KMS-11 (cell line): ENCODE measurements around the gene CFAP97D2.

ENCODE experiments used
- H2AFZ ChIP-seq: fragments of 200-600 bp; sonication (generic); 2 replicates; pipeline ENCODE4 v1.6.1; 2016; ENCODE audit warnings: antibody characterized with exemption, mixed run types, low read depth
- H3K27ac ChIP-seq: fragments of 200-600 bp; sonication (generic); 2 replicates; pipeline ENCODE4 v1.6.1; 2016; ENCODE audit warnings: mild to moderate bottlenecking, mixed run types
- H3K27me3 ChIP-seq: fragments of 200-600 bp; sonication (generic); 2 replicates; pipeline ENCODE4 v1.6.1; 2017; ENCODE audit warnings: mild to moderate bottlenecking, low read depth, mixed run types, moderate library complexity; ENCODE audit not compliant: insufficient read depth
- H3K36me3 ChIP-seq: fragments of 200-600 bp; sonication (generic); 2 replicates; pipeline ENCODE4 v1.6.1; 2017; ENCODE audit warnings: mild to moderate bottlenecking, mixed run types; ENCODE audit not compliant: insufficient read depth
- H3K4me1 ChIP-seq: fragments of 200-600 bp; sonication (generic); 2 replicates; pipeline ENCODE4 v1.6.1; 2016; ENCODE audit warnings: mild to moderate bottlenecking, low read depth, mixed run types; ENCODE audit not compliant: poor library complexity, severe bottlenecking
- H3K4me2 ChIP-seq: fragments of 200-600 bp; sonication (generic); 2 replicates; pipeline ENCODE4 v1.7.0; 2016; ENCODE audit warnings: mild to moderate bottlenecking, mixed run types
- H3K4me3 ChIP-seq: fragments of 200-600 bp; sonication (generic); IDR thresholded peaks from 2 replicates; pipeline ENCODE4 v1.6.1; 2017; ENCODE audit warnings: low read depth, low read length, mixed read lengths; ENCODE audit not compliant: insufficient read depth
- H3K79me2 ChIP-seq: fragments of 200-600 bp; sonication (generic); 2 replicates; pipeline ENCODE4 v1.6.1; 2016; ENCODE audit warnings: low read depth, mixed run types; ENCODE audit not compliant: insufficient read depth
- H3K9ac ChIP-seq: fragments of 200-600 bp; sonication (generic); 2 replicates; pipeline ENCODE4 v1.6.1; 2016; ENCODE audit warnings: mild to moderate bottlenecking, mixed run types
- H4K20me1 ChIP-seq: fragments of 200-600 bp; sonication (generic); 2 replicates; pipeline ENCODE4 v1.6.1; 2016; ENCODE audit warnings: mild to moderate bottlenecking, mixed run types; ENCODE audit not compliant: insufficient read depth
- CTCF ChIP-seq: fragments of 200-600 bp; sonication (generic); conservative IDR thresholded peaks from 2 replicates; pipeline ENCODE4 v1.6.1; 2017; ENCODE audit warnings: low read depth, mild to moderate bottlenecking, antibody characterized with exemption, low read length, moderate library complexity, mixed read lengths

The CFAP97D2 gene

DNA sequence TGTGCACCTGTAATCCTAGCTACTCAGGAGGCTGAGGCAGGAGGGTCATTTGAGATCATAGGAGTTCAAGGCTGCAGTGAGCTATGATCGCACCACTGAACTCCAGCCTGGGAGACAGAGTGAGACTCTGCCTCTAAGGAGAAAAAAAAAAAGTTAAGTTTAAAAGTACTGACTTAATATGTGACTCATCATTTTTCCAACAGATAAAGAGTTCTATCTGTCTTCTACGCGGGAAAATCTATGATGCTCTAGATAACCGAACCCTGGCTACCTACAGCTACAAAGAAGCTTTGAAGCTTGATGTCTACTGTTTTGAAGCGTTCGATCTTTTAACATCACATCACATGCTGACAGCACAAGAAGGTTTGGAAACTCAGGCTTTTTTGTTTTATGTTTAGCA, 62.9 kb downstream of the CFAP97D2 start:
- no peak overlapping the region for H3K9ac ChIP-seq
- H3K4me1 ChIP-seq, result peaks cover 2% of the 10 kb centered on the region
- TF ChIP-seq CTCF, result no peak
- peaks cover 5% of the 10 kb centered on the region; the same call in 1 of the 2 replicates for H3K79me2 ChIP-seq
- H3K36me3 ChIP-seq, result peaks cover 15% of the 10 kb centered on the region
- H3K4me2 ChIP-seq, result no peak overlapping the region
- no peak overlapping the region for H3K4me3 ChIP-seq
- no peak overlapping the region for H2AFZ ChIP-seq
- H4K20me1 ChIP-seq, result no peaks in the 10 kb centered on the region
- no peak overlapping the region for H3K27ac ChIP-seq
- no peaks in the 10 kb centered on the region for H3K27me3 ChIP-seq

DNA sequence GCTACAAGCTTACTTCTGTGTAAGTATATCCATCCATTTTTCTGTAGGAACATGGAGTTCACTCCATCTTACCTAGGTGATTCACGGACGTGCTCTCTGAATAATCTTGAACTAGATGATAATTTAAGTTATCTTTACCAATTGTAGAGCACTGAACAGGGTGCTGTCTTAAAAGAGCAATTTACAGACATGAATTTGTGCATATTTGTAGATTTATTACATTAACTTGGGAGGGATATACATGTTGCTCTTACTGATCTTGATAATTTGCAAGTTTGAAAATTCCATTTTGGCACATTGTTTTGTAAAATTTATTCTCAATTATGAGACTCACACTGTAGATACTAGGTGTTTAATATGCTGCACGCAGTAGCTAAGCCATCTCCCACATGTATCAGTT, 64.9 kb downstream of the CFAP97D2 start:
- Histone ChIP-seq H3K36me3 (peaks cover 10% of the 10 kb centered on the region), H3K27me3 (no peaks in the 10 kb centered on the region), H3K4me3 (no peak overlapping the region), H4K20me1 (no peaks in the 10 kb centered on the region), H3K9ac (no peak overlapping the region), H2AFZ (no peak overlapping the region), H3K4me2 (no peak overlapping the region), H3K79me2 (no peaks in the 10 kb centered on the region), H3K4me1 (no peaks in the 10 kb centered on the region), H3K27ac (no peak overlapping the region)
- no peak for TF ChIP-seq CTCF

DNA sequence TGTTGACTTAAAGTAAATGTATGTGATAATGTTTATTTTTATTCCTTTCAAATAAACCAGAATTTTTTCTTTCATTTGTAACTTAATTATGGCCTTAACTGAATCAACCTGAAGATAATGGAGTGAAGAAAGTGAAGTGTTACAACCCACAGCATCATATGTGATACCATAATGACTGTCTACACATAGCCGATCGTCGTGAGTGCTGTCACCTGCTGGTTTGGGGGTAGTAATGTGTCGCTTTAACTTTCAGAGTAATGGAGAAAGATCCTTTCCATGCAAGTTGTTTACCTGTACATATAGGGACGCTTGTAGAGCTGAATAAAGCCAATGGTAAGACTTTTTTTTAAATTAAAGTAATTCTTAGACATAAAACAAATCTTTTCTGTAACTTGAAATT, 65.6 kb downstream of the CFAP97D2 start:
- H3K4me1 ChIP-seq, result no peaks in the 10 kb centered on the region
- no peaks in the 10 kb centered on the region for H4K20me1 ChIP-seq
- no peak overlapping the region for H3K4me3 ChIP-seq
- H3K79me2 ChIP-seq, result no peaks in the 10 kb centered on the region
- no peak overlapping the region for H3K27ac ChIP-seq
- TF ChIP-seq CTCF, result no peak
- no peak overlapping the region for H3K9ac ChIP-seq
- H3K4me2 ChIP-seq, result no peak overlapping the region
- H3K36me3 ChIP-seq, result peaks cover 10% of the 10 kb centered on the region
- H3K27me3 ChIP-seq, result no peaks in the 10 kb centered on the region
- H2AFZ ChIP-seq, result no peak overlapping the region

DNA sequence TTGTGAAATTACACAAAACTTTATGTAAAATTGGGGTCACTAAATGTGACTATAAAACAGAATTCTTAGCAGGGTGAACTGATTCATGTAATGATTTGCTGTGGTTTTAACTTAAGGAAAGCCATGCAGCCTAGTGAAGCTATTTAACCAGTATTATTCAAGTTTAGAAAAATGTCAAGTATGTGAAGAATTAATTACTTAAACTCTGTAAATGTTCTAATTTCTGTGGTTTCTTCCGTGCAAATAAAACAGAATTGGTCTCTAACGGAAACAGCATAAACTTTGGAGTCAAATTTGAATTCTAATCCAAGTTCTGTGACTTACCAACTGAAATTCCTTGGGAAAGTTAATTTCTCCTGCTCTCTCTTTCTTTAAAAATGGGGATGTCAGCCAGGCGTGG, 69.0 kb downstream of the CFAP97D2 start:
- Histone ChIP-seq H3K27me3 (no peaks in the 10 kb centered on the region), H3K36me3 (peaks cover 14% of the 10 kb centered on the region), H3K4me3 (no peak overlapping the region), H3K4me2 (no peak overlapping the region), H3K4me1 (no peaks in the 10 kb centered on the region), H3K9ac (no peak overlapping the region), H3K27ac (no peak overlapping the region), H2AFZ (no peak overlapping the region), H3K79me2 (no peaks in the 10 kb centered on the region), H4K20me1 (no peaks in the 10 kb centered on the region)
- no peak for TF ChIP-seq CTCF
